GM19025 (cell line): ENCODE results near the gene KIAA1191.
"Not testable (repeated sequence)": the region's sequence is repeated elsewhere in the genome, so short reads cannot be mapped to it uniquely, and the experiment has no call there.

Source experiments
- ATAC-seq: cut with Tn5 transposase; IDR thresholded peaks from one replicate; pipeline ENCODE4 v1.9.1; 2021; ENCODE audit warnings: mild to moderate bottlenecking, low read depth, moderate library complexity; ENCODE audit not compliant: unreplicated experiment

The KIAA1191 gene

DNA sequence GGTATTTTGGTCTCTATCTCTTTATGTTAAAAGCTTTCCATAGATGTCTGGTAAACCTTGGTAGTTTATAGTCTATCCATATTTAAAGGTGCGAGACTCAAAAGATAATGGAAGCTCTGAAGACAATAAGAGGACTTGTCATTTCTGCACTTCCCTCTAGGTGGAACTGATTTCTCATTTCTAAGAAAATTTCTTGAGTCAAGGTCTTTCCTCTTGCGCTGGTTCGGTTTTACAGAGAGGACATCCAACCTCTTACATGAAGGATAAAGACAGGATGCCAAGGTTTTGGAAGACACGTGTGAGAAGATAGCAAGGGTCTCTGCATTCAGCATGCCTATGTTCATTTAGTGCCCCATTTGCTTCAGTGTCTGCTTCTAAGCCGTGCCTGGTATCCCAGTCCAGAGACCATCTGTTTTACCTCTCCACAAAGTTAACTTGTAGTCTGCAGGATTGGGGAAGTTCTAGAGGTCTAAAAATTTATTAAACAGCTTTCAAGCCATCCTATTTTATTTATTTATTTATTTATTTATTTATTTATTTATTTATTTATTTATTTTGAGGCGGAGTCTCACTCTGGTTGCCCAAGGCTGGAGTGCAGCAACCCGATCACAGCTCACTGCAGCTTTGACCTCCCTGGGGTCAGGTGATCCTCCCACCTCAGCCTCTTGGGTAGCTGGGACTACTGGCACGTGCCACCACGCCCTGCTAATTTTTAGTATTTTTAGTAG lies 41.6 kb downstream of the KIAA1191 start:
- ATAC-seq = no peak

DNA sequence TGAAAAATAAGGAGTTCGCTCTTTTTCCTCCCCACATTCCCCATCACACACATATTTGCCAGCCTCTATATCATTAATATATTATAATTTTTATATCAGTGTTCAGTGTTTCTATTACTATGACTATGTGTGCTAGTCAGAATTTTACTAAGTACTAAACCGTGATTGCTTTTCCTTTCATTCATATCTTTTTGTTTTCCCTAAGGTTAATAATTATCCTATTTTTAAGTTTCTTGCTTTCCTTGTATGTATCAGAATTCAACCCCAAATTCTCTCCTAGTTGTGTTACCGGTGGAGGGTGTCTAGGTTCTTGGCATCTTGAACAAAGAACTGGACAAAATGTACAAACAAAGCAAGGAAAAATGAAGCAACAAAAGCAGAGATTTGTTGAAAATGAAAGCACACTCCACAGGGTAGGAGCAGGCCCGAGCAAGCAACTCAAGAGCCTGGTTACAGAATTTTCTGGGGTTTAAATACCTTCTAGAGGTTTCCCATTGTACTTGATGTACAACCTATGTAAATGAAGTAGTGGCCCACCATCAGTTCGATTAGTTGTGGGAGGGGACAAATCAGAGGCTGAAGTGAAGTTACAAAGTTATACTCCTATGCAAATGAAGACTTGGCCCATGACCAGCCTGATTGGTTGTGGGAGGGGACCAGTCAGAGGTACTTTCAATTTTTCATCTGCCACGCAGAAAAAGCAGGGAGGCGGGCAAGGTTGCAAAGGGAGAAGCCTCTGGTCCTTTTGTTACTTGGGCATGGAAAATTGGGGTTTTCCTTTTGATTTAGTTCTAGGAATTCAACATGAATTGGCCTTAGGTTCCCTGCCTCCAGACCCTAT lies 43.8 kb downstream of the KIAA1191 start:
- ATAC-seq = no peak

DNA sequence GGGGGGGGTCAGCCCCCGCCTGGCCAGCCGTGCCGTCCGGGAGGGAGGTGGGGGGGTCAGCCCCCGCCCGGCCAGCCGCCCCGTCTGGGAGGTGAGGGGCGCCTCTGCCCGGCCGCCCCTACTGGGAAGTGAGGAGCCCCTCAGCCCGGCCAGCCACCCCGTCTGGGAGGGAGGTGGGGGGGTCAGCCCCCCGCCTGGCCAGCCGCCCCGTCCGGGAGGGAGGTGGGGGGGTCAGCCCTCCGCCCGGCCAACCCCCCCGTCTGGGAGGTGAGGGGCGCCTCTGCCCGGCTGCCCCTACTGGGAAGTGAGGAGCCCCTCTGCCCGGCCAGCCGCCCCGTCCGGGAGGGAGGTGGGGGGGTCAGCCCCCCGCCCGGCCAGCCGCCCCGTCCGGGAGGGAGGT lies 56.2 kb downstream of the KIAA1191 start:
- not testable (repeated sequence) for ATAC-seq
